GM12864 (cell line): ENCODE results near the gene TP53RK.

Experiments
- DNase-seq: peaks from one replicate; pipeline ENCODE4 v3.0.0-alpha.2; 2011; ENCODE audit warnings: low read depth
- H3K4me3 ChIP-seq: 2 replicates; pipeline ENCODE4 v1.5.1; 2011; ENCODE audit warnings: mild to moderate bottlenecking, low read depth, low read length, control low read depth
- CTCF ChIP-seq: IDR thresholded peaks from 2 replicates; pipeline ENCODE4 v1.5.1; 2011; ENCODE audit warnings: low read depth, mild to moderate bottlenecking, moderate library complexity, low read length, control low read depth, inconsistent platforms; ENCODE audit errors: missing control alignments

The TP53RK gene

GRCh38 chr20:46639587-46639986 lies 49.7 kb downstream of the TP53RK start:
- no peak overlapping the region for H3K4me3 ChIP-seq
- no peak for TF ChIP-seq CTCF
- DNase-seq = no peak

DNA sequence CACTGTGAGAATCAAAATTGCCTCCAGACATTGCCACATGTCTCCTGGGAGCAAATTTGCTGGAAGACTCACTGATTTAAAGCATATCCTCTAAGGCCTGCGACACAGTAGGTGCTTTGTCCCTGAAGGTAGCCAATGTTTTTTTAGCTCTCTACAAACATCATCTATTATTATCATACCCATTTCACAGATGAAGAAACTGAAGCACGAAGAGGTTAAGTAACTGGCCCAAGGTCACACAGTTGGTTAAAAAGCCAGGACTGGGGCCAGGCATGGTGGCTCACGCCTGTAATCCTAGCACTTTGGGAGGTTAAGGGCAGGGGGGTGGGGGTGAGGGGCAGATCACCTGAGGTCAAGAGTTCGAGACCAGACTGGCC lies 50.4 kb downstream of the TP53RK start:
- no peak for TF ChIP-seq CTCF
- DNase-seq = no peak
- no peak overlapping the region for H3K4me3 ChIP-seq

DNA sequence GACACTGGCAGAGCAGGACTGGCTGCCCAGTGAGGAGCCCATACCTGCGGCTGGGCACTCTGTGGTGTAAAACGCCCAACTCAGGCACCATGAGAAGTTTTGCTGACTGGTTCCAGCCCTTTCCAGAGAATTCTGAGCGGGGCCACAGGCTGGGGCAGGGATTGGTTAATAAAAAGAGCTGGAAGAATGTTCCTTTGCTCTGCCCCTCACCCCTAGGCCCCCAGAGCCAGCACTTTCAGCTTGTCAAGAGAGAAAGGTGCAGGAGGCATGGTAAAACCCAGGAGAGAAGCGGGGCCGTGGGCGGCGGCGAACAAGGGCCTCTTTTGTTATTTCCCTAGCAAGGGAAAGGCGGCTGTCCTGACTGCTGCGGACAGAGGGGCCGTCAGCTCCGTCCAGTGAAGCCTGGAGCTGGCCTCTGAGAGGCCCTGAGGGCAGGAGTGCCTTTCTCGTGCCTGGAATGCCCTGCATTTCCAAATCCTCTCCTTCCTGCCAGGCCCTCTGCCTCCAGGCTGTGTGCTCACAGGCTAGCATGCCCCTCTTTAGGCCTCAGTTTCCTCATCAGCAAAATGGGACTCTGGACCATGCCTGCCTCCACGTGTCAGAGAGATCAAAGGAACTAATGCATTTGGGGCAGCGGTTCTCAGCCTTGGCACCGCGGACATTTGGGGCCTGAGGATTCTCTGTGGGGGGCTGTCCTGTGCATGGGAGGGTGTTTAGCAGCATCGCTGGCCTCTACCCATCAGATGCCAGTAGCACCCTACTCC lies 50.9 kb downstream of the TP53RK start:
- no peak for TF ChIP-seq CTCF
- no peak overlapping the region for H3K4me3 ChIP-seq
- no peak for DNase-seq

GRCh38 chr20:46637427-46638133 lies 51.7 kb downstream of the TP53RK start:
- no peak for DNase-seq
- TF ChIP-seq CTCF = no peak
- H3K4me3 ChIP-seq = no peak overlapping the region

DNA sequence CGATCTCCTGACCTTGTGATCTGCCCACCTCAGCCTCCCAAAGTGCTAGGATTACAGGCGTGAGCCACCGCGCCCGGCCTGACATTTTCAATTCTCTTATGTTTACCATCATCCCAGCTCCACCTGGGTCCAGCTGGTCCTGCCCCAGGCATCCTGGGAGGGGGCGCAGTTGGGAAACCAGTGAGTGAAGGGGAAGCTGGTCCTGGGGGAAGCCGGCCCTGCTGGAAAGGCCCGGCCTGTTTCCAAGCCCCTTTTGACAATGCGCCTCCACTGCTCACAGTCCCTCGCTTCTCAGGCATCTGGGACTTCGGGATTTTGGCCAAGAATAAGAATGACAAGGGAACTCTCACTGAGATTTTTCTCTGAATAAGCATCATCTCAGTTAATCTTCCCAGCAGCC lies 52.2 kb downstream of the TP53RK start:
- TF ChIP-seq CTCF = no peak
- H3K4me3 ChIP-seq = no peak overlapping the region
- DNase-seq = no peak

DNA sequence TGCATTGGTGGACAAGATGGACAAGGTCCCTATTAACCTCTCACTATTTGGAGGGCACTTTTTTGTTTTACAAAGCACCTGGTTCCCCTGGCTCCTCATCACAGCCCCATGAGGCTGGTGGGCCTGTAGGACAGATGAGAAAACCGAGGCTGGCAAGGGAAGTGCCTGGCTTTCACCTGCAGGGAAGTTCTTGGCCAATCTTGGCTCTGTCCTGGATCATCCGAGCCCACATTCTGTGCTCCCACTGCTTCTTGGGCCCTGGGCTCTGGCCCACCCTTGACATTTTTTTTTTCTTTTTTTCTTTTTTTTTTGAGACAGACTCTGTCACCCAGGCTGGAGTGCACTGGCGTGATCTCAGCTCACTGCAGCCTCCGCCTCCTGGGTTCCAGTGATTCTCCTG lies 52.7 kb downstream of the TP53RK start:
- no peak overlapping the region for H3K4me3 ChIP-seq
- no peak for DNase-seq

More for the DNA sequence above, 52.7 kb downstream of the TP53RK start:
- TF ChIP-seq CTCF = no peak
